Stimulated activated CD8-positive, alpha-beta memory T cell treated with anti-CD3 and anti-CD28 coated beads, Interleukin-2, amount 100 ng/mL, for 48 hours (primary cell): ENCODE data around the gene WDR91.

Experiments
- DNase-seq, 2 donors: peaks; one replicate each; pipeline ENCODE4 v3.0.0-alpha.2; 2020; ENCODE audit warnings: low read depth in 2 of 2

Gene WDR91

GRCh38 chr7:135160858-135161653, 50.3 kb downstream of the WDR91 start:
- DNase-seq: no peak

DNA sequence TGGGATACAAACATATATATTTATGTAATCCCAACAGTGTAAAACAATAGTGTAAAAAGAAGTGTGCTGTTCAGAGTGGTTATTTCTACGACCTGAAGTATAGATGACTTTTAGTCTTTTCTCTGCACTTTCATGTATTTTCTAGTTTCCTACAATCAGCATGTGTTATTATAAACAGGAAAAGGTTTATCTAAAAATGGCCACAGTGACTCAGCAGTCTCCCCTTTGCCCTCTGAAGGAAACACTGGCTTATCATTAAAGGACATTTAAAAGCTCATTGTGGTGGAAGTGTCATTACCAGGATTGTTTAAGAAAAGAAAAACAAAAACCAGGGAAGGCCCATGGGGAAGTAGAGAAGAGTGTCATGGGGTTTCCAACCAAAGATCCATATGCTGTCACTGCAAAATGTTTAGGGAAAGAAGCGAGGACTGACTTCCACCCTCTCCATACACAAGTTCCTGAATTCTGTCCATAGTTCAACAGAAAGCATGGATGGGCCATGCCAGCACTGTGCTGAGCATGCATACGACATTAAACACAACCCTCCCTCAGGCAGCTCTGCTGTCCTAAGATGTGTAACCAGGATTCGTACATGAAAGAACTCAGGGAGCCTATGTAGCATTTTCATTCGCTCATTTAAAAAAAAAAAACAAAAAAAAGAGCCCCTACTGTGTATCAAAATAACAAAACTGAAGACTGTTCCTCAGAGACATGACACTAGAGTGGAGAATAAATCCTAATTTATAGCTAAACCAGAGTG, 51.0 kb downstream of the WDR91 start:
- DNase-seq: no peak

GRCh38 chr7:135159359-135160085, 51.8 kb downstream of the WDR91 start:
- no peak for DNase-seq

DNA sequence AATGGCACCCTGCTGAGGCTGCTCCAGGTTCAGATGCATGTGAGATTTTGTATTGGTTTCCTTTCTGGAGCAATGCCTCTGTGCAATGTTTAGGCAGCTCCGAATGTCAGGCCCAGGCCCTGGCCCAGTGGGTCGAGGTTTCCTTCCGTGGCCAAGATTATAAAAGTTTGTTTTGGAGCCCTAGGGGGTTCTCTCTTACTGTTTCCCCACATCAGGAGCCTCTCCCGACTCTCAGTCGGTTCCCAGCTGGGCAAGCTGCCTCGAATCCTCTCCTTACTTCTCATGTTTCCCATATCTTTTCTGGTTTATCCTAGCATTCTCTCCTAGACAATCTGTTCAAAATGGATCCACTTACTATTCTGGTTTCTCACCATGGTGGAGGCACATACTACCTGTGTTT, 52.5 kb downstream of the WDR91 start:
- DNase-seq: no peak

DNA sequence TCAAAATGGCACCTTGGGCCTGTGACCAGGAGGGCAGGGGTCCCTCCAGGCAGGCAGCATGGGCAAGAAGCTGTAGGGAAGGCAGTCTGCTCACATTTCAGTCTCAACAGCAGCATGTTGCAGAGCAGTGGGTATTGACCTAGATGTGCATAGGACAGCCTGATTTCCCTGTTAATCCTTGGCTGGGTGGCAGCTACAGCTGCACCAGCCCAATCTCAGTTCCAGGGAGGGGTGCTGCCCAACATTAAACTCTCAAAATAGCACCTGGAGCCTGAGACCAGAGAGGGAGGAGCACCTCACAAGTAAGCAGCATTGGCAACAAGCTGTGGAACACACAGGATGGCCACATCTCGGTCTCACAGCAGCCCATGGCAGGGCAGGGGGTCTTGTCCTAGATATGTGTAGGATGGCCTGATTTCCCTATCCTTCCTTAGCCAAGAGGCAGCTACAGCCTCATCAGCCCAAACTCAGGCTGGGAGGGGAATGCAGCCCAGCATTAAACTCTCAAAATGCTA, 53.1 kb downstream of the WDR91 start:
- no peak for DNase-seq

GRCh38 chr7:135156290-135156689, 55.0 kb downstream of the WDR91 start:
- DNase-seq: no peak

DNA sequence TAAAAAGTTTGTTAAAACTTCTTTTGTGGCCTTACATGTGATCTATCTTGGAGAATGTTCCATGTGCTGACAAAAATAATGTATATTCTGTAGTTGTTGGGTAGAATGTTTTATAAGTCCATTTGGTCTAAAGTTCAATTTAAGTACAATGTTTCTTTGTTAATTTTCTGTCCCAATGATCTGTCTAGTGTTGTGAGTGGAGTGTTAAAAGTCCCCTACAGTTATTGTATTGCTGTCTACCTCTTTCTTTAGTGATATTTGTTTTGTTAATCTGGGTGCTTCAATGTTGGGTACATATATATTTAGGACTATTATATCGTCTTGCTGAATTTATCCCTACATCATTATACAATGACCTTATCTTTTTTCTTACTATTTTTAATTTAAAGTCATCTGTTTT, 56.6 kb downstream of the WDR91 start:
- DNase-seq: no peak

- DNase-seq: no peak
Measured at GRCh38 chr7:135152442-135152841, 58.9 kb downstream of the WDR91 start.

GRCh38 chr7:135151533-135151932, 59.8 kb downstream of the WDR91 start:
- no peak for DNase-seq

DNA sequence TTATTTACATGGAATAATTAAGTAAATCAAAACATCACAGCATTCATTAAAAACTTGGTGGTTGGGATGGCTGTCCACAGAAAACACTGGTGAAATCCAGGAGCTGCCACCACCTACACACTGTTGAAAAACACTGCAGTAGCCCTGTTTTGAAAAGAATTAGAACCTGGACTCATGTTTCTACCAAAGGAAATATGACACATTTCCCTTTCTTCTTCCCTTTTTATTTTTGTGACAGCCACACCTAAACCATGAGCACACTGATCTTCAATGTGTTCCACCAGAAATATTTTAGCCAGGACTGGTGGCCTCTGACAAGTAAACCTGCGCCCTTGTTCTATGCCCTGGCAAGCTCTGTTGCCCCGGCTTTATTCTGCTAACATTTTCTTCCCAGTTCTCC, 60.2 kb downstream of the WDR91 start:
- no peak for DNase-seq

DNA sequence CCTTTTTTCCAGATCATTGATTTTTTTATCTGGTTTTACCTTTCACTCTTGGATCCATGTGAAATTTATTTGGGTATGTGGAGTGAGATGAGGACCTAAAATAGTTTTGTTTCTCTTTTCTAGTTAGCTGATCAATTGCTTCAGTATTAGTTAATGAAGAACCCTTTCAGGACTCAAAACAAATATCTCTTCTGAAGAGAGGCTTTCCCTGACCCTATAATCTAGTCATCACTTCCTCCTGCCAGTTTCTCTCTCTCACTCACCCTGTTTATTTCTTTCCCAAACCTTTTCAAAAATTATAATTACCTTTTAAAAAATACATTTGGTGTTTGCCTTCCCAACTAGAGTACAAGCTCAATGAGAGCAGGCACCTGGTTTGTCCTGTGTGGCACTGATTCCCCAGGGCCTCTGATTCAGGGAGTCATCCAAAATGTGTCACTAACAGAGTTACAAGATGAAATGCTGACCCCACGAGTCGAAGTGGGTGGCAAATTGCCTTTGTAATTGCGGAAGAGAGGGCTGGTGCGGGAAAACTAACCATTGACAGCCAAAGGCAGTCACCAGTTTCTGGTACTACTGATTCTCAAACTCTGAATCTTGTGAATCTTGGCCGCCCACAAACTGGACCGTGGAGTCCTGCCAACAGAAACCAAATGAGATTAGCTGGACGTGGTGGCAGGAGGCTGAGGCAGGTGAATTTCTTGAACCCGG, 61.1 kb downstream of the WDR91 start:
- no peak for DNase-seq

DNA sequence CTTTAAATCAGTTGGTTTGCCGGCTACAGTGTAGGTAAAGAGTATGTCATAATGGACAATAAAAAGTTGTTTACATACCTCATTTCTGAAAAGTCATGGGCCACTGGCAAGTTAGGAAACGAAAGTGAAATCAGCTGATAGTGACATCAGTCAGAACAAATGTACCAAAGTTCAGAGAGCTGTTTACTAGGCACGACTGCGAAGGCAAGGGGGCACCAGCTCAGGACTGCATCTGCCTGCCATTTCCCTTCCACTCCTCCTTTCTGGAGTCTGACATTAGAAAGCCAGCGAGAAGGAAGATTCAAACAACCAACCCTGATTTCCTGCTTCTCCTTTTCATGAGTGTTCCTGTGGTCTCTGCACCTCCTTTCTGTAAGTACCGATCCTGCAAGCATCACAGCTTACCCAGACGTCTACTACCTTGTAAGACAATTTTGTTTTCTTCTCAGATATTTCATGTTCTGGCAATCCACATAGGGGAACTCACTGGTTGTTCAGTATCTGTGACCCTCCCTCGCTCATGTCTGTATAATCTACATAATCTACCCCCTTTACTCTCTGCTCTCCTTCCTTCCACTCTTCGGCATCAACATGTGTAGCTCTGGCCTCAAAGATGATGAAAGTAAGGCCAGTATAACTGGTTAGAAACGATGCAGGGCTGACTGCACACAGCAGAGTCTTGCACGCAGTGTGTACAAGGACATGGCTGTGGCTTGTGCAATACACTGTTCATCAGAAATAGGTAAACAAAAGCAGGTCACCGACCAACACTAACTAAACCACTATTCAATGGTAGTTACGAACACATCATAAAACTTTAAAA, 63.2 kb downstream of the WDR91 start, which contains the start of gene TMEM140:
TSS of gene TMEM140 (plus strand) at position 174 of the 823 bp plus-strand sequence. CDS start 16,370 bp downstream, outside the sequence.
- no peak for DNase-seq

DNA sequence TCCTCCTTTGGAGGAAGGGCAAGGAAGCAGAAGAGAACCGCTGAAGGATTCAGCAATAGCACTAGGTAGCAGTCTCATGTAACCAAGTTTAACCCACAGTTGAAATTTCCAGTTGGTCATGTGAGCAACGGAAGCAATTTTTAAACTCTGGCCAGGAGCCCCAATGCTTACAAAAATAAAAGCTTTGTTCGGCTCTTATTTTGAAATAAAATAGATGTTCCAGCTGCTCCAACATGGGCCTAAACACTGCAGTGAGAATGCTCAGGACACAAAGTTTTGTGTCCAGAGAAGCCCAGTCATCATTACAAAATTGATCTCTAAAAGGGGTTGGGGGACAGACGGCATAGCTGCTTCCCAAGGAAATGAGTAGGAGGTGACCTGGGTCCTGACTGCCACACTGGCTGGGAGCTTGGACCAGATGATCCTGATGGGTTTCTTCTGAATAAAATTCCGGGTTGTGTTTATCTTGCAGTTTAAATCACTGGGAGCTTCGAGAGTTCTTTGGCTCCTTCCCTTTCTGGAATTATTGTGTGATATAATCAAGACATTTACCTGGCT, 63.9 kb downstream of the WDR91 start:
- DNase-seq: no peak

GRCh38 chr7:135143885-135144668, 67.2 kb downstream of the WDR91 start:
- DNase-seq: no peak
